Suprapubic skin (tissue), 4 donors: Measurements from ENCODE around the gene BST1. TPM values are rescaled to one million over a fixed set of nuclear protein-coding genes. Genes with fewer than 3 reads are reported as not detected.

ENCODE experiments used
- DNase-seq, 2 donors: peaks; one replicate each; pipeline ENCODE4 v3.0.0-alpha.2; 2019; ENCODE audit warnings: low spot score in 2 of 2
- H3K27ac ChIP-seq: fragments of 200-600 bp; sonication (generic); one replicate; pipeline ENCODE4 v1.5.1; 2019
- H3K27me3 ChIP-seq: fragments of 200-600 bp; sonication (generic); one replicate; pipeline ENCODE4 v1.5.1; 2019
- H3K36me3 ChIP-seq: fragments of 200-600 bp; sonication (generic); one replicate; pipeline ENCODE4 v1.5.1; 2019
- H3K4me1 ChIP-seq: fragments of 200-600 bp; sonication (generic); one replicate; pipeline ENCODE4 v1.5.1; 2019
- H3K4me3 ChIP-seq: fragments of 200-600 bp; sonication (generic); one replicate; pipeline ENCODE4 v1.5.1; 2019; ENCODE audit warnings: mild to moderate bottlenecking
- H3K9me3 ChIP-seq: fragments of 200-600 bp; sonication (generic); one replicate; pipeline ENCODE4 v1.5.1; 2019
- CTCF ChIP-seq, 2 donors: fragments of 200-600 bp in 1 of 2; fragments of 450-650 bp in 1 of 2; sonication (generic) in 1 of 2; IDR thresholded peaks; one replicate each; pipeline ENCODE4 v1.5.1; 2016 to 2019; ENCODE audit warnings: antibody characterized with exemption in 2 of 2, mild to moderate bottlenecking in 1 of 2, moderate library complexity in 1 of 2
- EP300 ChIP-seq: sonication (generic); formaldehyde crosslinking; IDR thresholded peaks from one replicate; pipeline ENCODE4 v1.6.1; 2017; ENCODE audit warnings: antibody characterized with exemption
- POLR2A ChIP-seq, 2 donors: fragments of 450-650 bp; IDR thresholded peaks; one replicate each; pipeline ENCODE4 v1.6.1; 2017; ENCODE audit warnings: antibody characterized with exemption in 2 of 2, mild to moderate bottlenecking in 2 of 2, moderate library complexity in 2 of 2
- POLR2AphosphoS5 ChIP-seq, 3 donors: sonication (generic); formaldehyde crosslinking; IDR thresholded peaks; one replicate each; pipeline ENCODE4 v1.6.1; 2017; ENCODE audit warnings: antibody characterized with exemption in 3 of 3
- WGBS: methylation state at CpG from one replicate; pipeline ENCODE4 v1.1.5; 2018; 5-methylcytosine and 5-hydroxymethylcytosine counted together
- total RNA-seq, 4 donors: library from RNA; depleted of rRNA; stranded (reverse); fragments of >200 nt; gene quantifications; one replicate each; pipeline ENCODE4 v1.1.0, GENCODE V29; 2016

BST1 gene
- total RNA-seq, 4 donors from 2014 or later = 2.2 to 8.4 (median 4.0) TPM

GRCh38 chr4:15744016-15744545 is 41.2 kb downstream of the BST1 start:
- H3K27ac ChIP-seq = no peak overlapping the region
- 47% methylated on average over 5 of the region's 5 CpGs for WGBS
- H3K9me3 ChIP-seq = peaks cover 5% of the 10 kb centered on the region
- no peak overlapping the region for H3K4me3 ChIP-seq
- TF ChIP-seq CTCF (IDR thresholded peaks at IDR 0.05) (no peak), EP300 (no peak), POLR2A (IDR thresholded peaks at IDR 0.05) (no peak), POLR2AphosphoS5 (IDR thresholded peaks at IDR 0.05) (no peak)
- no peaks in the 10 kb centered on the region for H3K36me3 ChIP-seq
- no peak for DNase-seq
- H3K27me3 ChIP-seq = no peaks in the 10 kb centered on the region
- H3K4me1 ChIP-seq = no peaks in the 10 kb centered on the region

GRCh38 chr4:15746110-15746509 is 43.2 kb downstream of the BST1 start:
- Histone ChIP-seq H3K4me1 (no peaks in the 10 kb centered on the region), H3K27me3 (no peaks in the 10 kb centered on the region), H3K27ac (no peak overlapping the region), H3K36me3 (no peaks in the 10 kb centered on the region), H3K4me3 (no peak overlapping the region), H3K9me3 (peaks cover 5% of the 10 kb centered on the region)
- 100% methylated on average over 1 of the region's 1 CpG for WGBS
- TF ChIP-seq EP300 = no peak
- DNase-seq = no peak

- no peak for DNase-seq
- Histone ChIP-seq H3K4me1 (no peaks in the 10 kb centered on the region), H3K27ac (no peak overlapping the region), H3K9me3 (no peaks in the 10 kb centered on the region), H3K36me3 (no peaks in the 10 kb centered on the region), H3K4me3 (no peak overlapping the region), H3K27me3 (no peaks in the 10 kb centered on the region)
- 63% methylated on average over 6 of the region's 6 CpGs for WGBS
- TF ChIP-seq EP300 = no peak
- no peak for TF ChIP-seq POLR2AphosphoS5 (IDR thresholded peaks at IDR 0.05)
Observed at GRCh38 chr4:15749001-15749400, 46.1 kb downstream of the BST1 start.

GRCh38 chr4:15751153-15751552 is 48.3 kb downstream of the BST1 start:
- DNase-seq = no peak
- Histone ChIP-seq H3K9me3 (no peaks in the 10 kb centered on the region), H3K27me3 (no peaks in the 10 kb centered on the region), H3K4me3 (no peak overlapping the region), H3K27ac (no peak overlapping the region), H3K4me1 (no peaks in the 10 kb centered on the region), H3K36me3 (no peaks in the 10 kb centered on the region)
- TF ChIP-seq EP300 (no peak), POLR2A (IDR thresholded peaks at IDR 0.05) (no peak), CTCF (IDR thresholded peaks at IDR 0.05) (no peak), POLR2AphosphoS5 (IDR thresholded peaks at IDR 0.05) (no peak)
- WGBS = 92% methylated on average over 2 of the region's 2 CpGs

- WGBS = 87% methylated on average over 6 of the region's 6 CpGs
- no peak for TF ChIP-seq CTCF (IDR thresholded peaks at IDR 0.05)
- no peak for TF ChIP-seq POLR2A (IDR thresholded peaks at IDR 0.05)
- TF ChIP-seq EP300 = no peak
- no peak for TF ChIP-seq POLR2AphosphoS5 (IDR thresholded peaks at IDR 0.05)
Observed at GRCh38 chr4:15753081-15753480, 50.2 kb downstream of the BST1 start.

GRCh38 chr4:15753786-15754185 is 50.9 kb downstream of the BST1 start:
- Histone ChIP-seq H3K4me1 (no peaks in the 10 kb centered on the region), H3K36me3 (no peaks in the 10 kb centered on the region), H3K27me3 (no peaks in the 10 kb centered on the region), H3K9me3 (no peaks in the 10 kb centered on the region), H3K27ac (no peak overlapping the region), H3K4me3 (no peak overlapping the region)
- TF ChIP-seq CTCF (IDR thresholded peaks at IDR 0.05) (no peak), POLR2AphosphoS5 (IDR thresholded peaks at IDR 0.05) (no peak), POLR2A (IDR thresholded peaks at IDR 0.05) (no peak), EP300 (no peak)
- WGBS = 37% methylated on average over 4 of the region's 4 CpGs
- DNase-seq = no peak

More at GRCh38 chr4:15753081-15753480, 50.2 kb downstream of the BST1 start:
- no peak overlapping the region for H3K27ac ChIP-seq
- no peak for DNase-seq
- H3K9me3 ChIP-seq = no peaks in the 10 kb centered on the region
- H3K4me3 ChIP-seq = no peak overlapping the region
- no peaks in the 10 kb centered on the region for H3K27me3 ChIP-seq
- no peaks in the 10 kb centered on the region for H3K4me1 ChIP-seq
- no peaks in the 10 kb centered on the region for H3K36me3 ChIP-seq
